ENCODE measurements around the gene BOD1. TPM values are rescaled to one million over a fixed set of nuclear protein-coding genes. Genes with fewer than 3 reads are reported as not detected.
A peak's percentile ranks its signal among the peaks of the same experiment; 100 is the strongest.

Gene BOD1
- total RNA-seq (100 to 1,000 TPM in 2 of 4 donors, 10 to 100 TPM in 2; 57.0 to 120 (median 99.6) TPM), polyA plus RNA-seq (100 to 1,000 TPM; 130 to 295 (median 172) TPM)
- long read RNA-seq, donor 1, transcript BOD1-202 (4 exons, 1,562 nt): major isoform, 34 of 45 reads
- long read RNA-seq, donor 1, partial matches to known transcripts: 0 of 45 reads
- long read RNA-seq, donor 1, other reads (novel, unspliced or antisense): 3 of 45 reads
- long read RNA-seq, donor 2, transcript BOD1-202 (4 exons, 1,562 nt): major isoform, 75 of 135 reads
- long read RNA-seq, donor 2, transcript BOD1-206 (2 exons, 814 nt): minor isoform, 14 of 135 reads
- long read RNA-seq, donor 2, transcript BOD1-201 (3 exons, 1,286 nt): minor isoform, 27 of 135 reads
- long read RNA-seq, donor 2, partial matches to known transcripts: 0 of 135 reads
- long read RNA-seq, donor 2, other reads (novel, unspliced or antisense): 14 of 135 reads

GRCh38 chr5:173616577-173617118 is at the start of gene BOD1:
Gene BOD1, minus strand, starts transcription at chr5:173616650. Its CDS starts 214 bp downstream, at chr5:173616436.
- Histone ChIP-seq H3K27ac (peak within 1 kb of the TSS; percentile 97), H3K4me3 (peak within 1 kb of the TSS; percentile 88), H3K9me3 (no peaks in the 10 kb centered on the region), H3K27me3 (ENCODE audit: insufficient read depth in 3 of 3, low read length in 2 of 3) (no peaks in the 10 kb centered on the region), H3K36me3 (ENCODE audit: insufficient read depth in 1 of 2, low read depth in 1 of 2) (peaks cover 3 to 17% of the 10 kb centered on the region in 2 donors), H3K4me1 (peaks cover 47% of the 10 kb centered on the region)
- DNase-seq: peak; percentile 96 to 98
- intact Hi-C loops (cut with DNase I): loop anchor here (2.0 to 5.0 kb wide), 6 partner anchors 136 to 701 kb away; partner anchors contain the start of gene CPEB4 (in 2 of the 2)
- no peak for TF ChIP-seq CTCF (IDR thresholded peaks at IDR 0.05)
- ATAC-seq: peak; percentile 93 to 94 (median 94)
- WGBS, 3 donors: 3 to 6% (median 5%) methylated on average over 34 to 37 of the region's 37 CpGs

- Histone ChIP-seq H3K4me1 (peaks cover 1% of the 10 kb centered on the region), H3K27ac (no peak overlapping the region), H3K27me3 (ENCODE audit: insufficient read depth in 3 of 3, low read length in 2 of 3) (no peaks in the 10 kb centered on the region), H3K4me3 (no peak overlapping the region), H3K36me3 (ENCODE audit: insufficient read depth in 1 of 2, low read depth in 1 of 2) (no peaks in the 10 kb centered on the region), H3K9me3 (peaks cover 8% of the 10 kb centered on the region)
- TF ChIP-seq CTCF (IDR thresholded peaks at IDR 0.05): no peak
- ATAC-seq (no peak), DNase-seq (no peak)
- WGBS, 3 donors: 79 to 89% (median 89%) methylated on average over 4 of the region's 4 CpGs
- intact Hi-C loops (cut with DNase I): no loop called here
Measured at GRCh38 chr5:173665326-173665725, 48.9 kb upstream of the BOD1 start.

GRCh38 chr5:173664154-173664526 is 47.7 kb upstream of the BOD1 start:
- DNase-seq: peak; percentile 36 to 62
- H3K9me3 ChIP-seq: peaks cover 6% of the 10 kb centered on the region
- ATAC-seq: peak in 1 of 4 donors; percentile 45
- no peaks in the 10 kb centered on the region for H3K4me1 ChIP-seq
- H3K4me3 ChIP-seq: no peak overlapping the region
- no peak overlapping the region for H3K27ac ChIP-seq
- intact Hi-C loops (cut with DNase I): no loop called here
- no peaks in the 10 kb centered on the region for H3K27me3 ChIP-seq (ENCODE audit: insufficient read depth in 3 of 3, low read length in 2 of 3)
- no peak for TF ChIP-seq CTCF (IDR thresholded peaks at IDR 0.05)
- no peaks in the 10 kb centered on the region for H3K36me3 ChIP-seq (ENCODE audit: insufficient read depth in 1 of 2, low read depth in 1 of 2)
- WGBS, 3 donors: 55 to 59% (median 59%) methylated on average over 6 of the region's 6 CpGs

GRCh38 chr5:173663352-173664153 is 47.1 kb upstream of the BOD1 start:
- no peak for TF ChIP-seq CTCF (IDR thresholded peaks at IDR 0.05)
- intact Hi-C loops (cut with DNase I): no loop called here
- no peak overlapping the region for H3K27ac ChIP-seq
- H3K36me3 ChIP-seq (ENCODE audit: insufficient read depth in 1 of 2, low read depth in 1 of 2): no peaks in the 10 kb centered on the region
- 88 to 91% (median 89%) methylated on average over 13 of the region's 13 CpGs for WGBS, 3 donors
- ATAC-seq: no peak
- peaks cover 5% of the 10 kb centered on the region for H3K4me1 ChIP-seq
- no peaks in the 10 kb centered on the region for H3K9me3 ChIP-seq
- no peak overlapping the region for H3K4me3 ChIP-seq
- no peaks in the 10 kb centered on the region for H3K27me3 ChIP-seq (ENCODE audit: insufficient read depth in 3 of 3, low read length in 2 of 3)
- no peak for DNase-seq

Data from psoas muscle (tissue), 8 donors.